Progenitor cell of endocrine pancreas (in vitro differentiated cells): Measurements from ENCODE around the gene TACR2. TPM values are rescaled to one million over a fixed set of nuclear protein-coding genes. Genes with fewer than 3 reads are reported as not detected.

ENCODE experiments used
- DNase-seq: peaks from one replicate; pipeline ENCODE4 v3.0.0; 2021; ENCODE audit warnings: low spot score; ENCODE audit not compliant: unreplicated experiment
- H3K27ac Mint-ChIP-seq: 2 replicates; pipeline ENCODE4 v1.8.0; 2021; ENCODE audit warnings: mild to moderate bottlenecking, moderate library complexity, mixed read lengths
- H3K27me3 Mint-ChIP-seq: 2 replicates; pipeline ENCODE4 v1.8.0; 2021; ENCODE audit warnings: mixed read lengths
- H3K36me3 Mint-ChIP-seq: 2 replicates; pipeline ENCODE4 v1.8.0; 2022; ENCODE audit warnings: mixed read lengths; ENCODE audit not compliant: insufficient read depth
- H3K4me1 Mint-ChIP-seq: 2 replicates; pipeline ENCODE4 v1.8.0; 2021; ENCODE audit warnings: low read depth, mixed read lengths
- H3K4me3 Mint-ChIP-seq: 2 replicates; pipeline ENCODE4 v1.8.0; 2021; ENCODE audit warnings: low read depth, mild to moderate bottlenecking, moderate library complexity, mixed read lengths
- H3K9me3 Mint-ChIP-seq: 2 replicates; pipeline ENCODE4 v1.8.0; 2021; ENCODE audit warnings: low read depth, mixed read lengths
- total RNA-seq: library from RNA; stranded (reverse); gene quantifications from 2 replicates; pipeline ENCODE4 v1.2.1, GENCODE V29; 2021
- TF ChIP-seq, protein P1 (sequence below): fragments of 200-600 bp; sonication (generic); IDR thresholded peaks from one replicate; pipeline ENCODE4 v1.5.0; 2021; ENCODE audit warnings: antibody characterized with exemption, mild to moderate bottlenecking; ENCODE audit not compliant: unreplicated experiment

TACR2 gene
- total RNA-seq, 1 donor from 2014 or later: not detected

GRCh38 chr10:69377191-69377590, 39.5 kb downstream of the TACR2 start:
- TF ChIP-seq, protein P1, sequence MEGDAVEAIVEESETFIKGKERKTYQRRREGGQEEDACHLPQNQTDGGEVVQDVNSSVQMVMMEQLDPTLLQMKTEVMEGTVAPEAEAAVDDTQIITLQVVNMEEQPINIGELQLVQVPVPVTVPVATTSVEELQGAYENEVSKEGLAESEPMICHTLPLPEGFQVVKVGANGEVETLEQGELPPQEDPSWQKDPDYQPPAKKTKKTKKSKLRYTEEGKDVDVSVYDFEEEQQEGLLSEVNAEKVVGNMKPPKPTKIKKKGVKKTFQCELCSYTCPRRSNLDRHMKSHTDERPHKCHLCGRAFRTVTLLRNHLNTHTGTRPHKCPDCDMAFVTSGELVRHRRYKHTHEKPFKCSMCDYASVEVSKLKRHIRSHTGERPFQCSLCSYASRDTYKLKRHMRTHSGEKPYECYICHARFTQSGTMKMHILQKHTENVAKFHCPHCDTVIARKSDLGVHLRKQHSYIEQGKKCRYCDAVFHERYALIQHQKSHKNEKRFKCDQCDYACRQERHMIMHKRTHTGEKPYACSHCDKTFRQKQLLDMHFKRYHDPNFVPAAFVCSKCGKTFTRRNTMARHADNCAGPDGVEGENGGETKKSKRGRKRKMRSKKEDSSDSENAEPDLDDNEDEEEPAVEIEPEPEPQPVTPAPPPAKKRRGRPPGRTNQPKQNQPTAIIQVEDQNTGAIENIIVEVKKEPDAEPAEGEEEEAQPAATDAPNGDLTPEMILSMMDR: no peak
- Mint-ChIP-seq H3K4me1 (peaks cover 4% of the 10 kb centered on the region), H3K4me3 (no peak overlapping the region), H3K27ac (no peak overlapping the region), H3K36me3 (no peaks in the 10 kb centered on the region), H3K9me3 (no peaks in the 10 kb centered on the region), H3K27me3 (no peaks in the 10 kb centered on the region)
- DNase-seq: no peak

GRCh38 chr10:69376662-69377061, 40.1 kb downstream of the TACR2 start:
- Mint-ChIP-seq H3K4me3 (no peak overlapping the region), H3K4me1 (peaks cover 4% of the 10 kb centered on the region), H3K9me3 (no peaks in the 10 kb centered on the region), H3K36me3 (no peaks in the 10 kb centered on the region), H3K27ac (no peak overlapping the region), H3K27me3 (no peaks in the 10 kb centered on the region)
- no peak for DNase-seq
- TF ChIP-seq, protein P1: no peak

- Mint-ChIP-seq H3K4me1 (peaks cover 4% of the 10 kb centered on the region), H3K36me3 (no peaks in the 10 kb centered on the region), H3K27me3 (no peaks in the 10 kb centered on the region), H3K27ac (no peak overlapping the region), H3K9me3 (no peaks in the 10 kb centered on the region), H3K4me3 (no peak overlapping the region)
- TF ChIP-seq, protein P1: no peak
- DNase-seq: no peak
Observed at GRCh38 chr10:69375307-69376151, 41.2 kb downstream of the TACR2 start.

- no peak overlapping the region for H3K4me3 Mint-ChIP-seq
- no peaks in the 10 kb centered on the region for H3K27me3 Mint-ChIP-seq
- no peak overlapping the region for H3K27ac Mint-ChIP-seq
- TF ChIP-seq, protein P1: no peak
- peaks cover 4% of the 10 kb centered on the region for H3K4me1 Mint-ChIP-seq
- DNase-seq: no peak
- H3K36me3 Mint-ChIP-seq: peaks cover 4% of the 10 kb centered on the region
- no peaks in the 10 kb centered on the region for H3K9me3 Mint-ChIP-seq
Observed at GRCh38 chr10:69374931-69375306, 41.8 kb downstream of the TACR2 start.

DNA sequence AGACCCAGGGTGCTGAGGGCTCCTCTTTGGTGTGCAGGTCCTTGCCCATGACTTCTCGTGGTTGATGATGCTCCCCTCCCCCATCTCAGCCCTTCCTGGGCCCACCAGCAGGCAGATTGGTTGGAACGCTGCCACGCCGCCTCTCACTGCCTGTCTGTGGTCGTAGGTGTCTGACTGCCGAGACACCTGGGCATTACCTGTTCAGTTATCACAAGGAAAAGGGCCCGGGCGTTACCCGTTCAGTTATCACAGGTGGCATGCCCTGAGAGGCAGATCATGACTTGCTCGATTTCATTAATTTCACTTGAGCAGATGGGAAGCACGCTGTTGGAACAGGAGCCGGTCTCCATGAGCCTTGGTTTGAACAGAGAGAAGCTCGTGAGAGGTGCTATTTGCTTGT, 42.5 kb downstream of the TACR2 start:
- no peaks in the 10 kb centered on the region for H3K27me3 Mint-ChIP-seq
- no peaks in the 10 kb centered on the region for H3K9me3 Mint-ChIP-seq
- peaks cover 4% of the 10 kb centered on the region for H3K4me1 Mint-ChIP-seq
- H3K4me3 Mint-ChIP-seq: no peak overlapping the region
- TF ChIP-seq, protein P1: no peak
- no peak overlapping the region for H3K27ac Mint-ChIP-seq
- H3K36me3 Mint-ChIP-seq: peaks cover 6% of the 10 kb centered on the region
- DNase-seq: no peak
